GM19324 (cell line): ENCODE data around the gene SECTM1.

Source experiments
- ATAC-seq: cut with Tn5 transposase; IDR thresholded peaks from one replicate; pipeline ENCODE4 v1.9.1; 2021; ENCODE audit warnings: mild to moderate bottlenecking, moderate library complexity; ENCODE audit not compliant: unreplicated experiment, low FRiP score

SECTM1 gene

GRCh38 chr17:82329683-82330321, 3.8 kb downstream of the SECTM1 start:
- no peak for ATAC-seq

GRCh38 chr17:82328994-82329507, 4.5 kb downstream of the SECTM1 start:
- ATAC-seq = no peak

GRCh38 chr17:82328141-82328993, 5.2 kb downstream of the SECTM1 start:
- no peak for ATAC-seq

GRCh38 chr17:82327757-82328140, 5.8 kb downstream of the SECTM1 start:
- no peak for ATAC-seq

GRCh38 chr17:82327289-82327688, 6.3 kb downstream of the SECTM1 start:
- no peak for ATAC-seq

- no peak for ATAC-seq
Measured at GRCh38 chr17:82325286-82326180, 8.0 kb downstream of the SECTM1 start.

GRCh38 chr17:82324566-82325285, 8.8 kb downstream of the SECTM1 start:
- no peak for ATAC-seq

GRCh38 chr17:82323514-82324234, 9.9 kb downstream of the SECTM1 start:
- ATAC-seq = no peak

- ATAC-seq = no peak
Measured at GRCh38 chr17:82322526-82323453, 10.8 kb downstream of the SECTM1 start.

DNA sequence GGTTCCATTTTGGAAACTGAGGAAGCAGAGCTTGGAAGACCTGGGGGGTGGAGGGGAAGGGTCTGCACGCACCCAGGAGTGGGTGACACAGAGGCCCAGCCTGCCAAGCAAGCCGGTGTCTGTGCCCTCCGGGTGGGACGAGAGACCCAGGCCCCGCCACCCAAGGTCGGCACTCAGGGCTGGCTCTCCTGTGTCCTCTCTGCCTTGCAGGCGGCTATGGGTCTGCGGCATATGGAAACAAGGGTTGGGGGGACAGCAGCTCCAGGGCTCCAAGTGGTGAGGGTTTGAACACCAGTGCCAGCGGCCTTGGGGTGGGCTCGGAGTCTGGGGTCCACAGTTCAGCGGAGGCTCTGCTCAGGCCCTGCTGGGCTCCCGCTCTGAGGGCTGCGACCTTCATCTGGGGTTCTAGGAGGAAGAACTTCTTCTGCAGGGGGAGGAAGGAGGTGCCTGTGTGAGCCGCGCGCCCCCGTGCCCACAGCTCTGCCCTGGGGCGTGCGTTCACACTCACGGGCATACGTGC, 11.6 kb downstream of the SECTM1 start:
- ATAC-seq = no peak

- ATAC-seq = no peak
Measured at GRCh38 chr17:82320956-82321927, 12.3 kb downstream of the SECTM1 start.

DNA sequence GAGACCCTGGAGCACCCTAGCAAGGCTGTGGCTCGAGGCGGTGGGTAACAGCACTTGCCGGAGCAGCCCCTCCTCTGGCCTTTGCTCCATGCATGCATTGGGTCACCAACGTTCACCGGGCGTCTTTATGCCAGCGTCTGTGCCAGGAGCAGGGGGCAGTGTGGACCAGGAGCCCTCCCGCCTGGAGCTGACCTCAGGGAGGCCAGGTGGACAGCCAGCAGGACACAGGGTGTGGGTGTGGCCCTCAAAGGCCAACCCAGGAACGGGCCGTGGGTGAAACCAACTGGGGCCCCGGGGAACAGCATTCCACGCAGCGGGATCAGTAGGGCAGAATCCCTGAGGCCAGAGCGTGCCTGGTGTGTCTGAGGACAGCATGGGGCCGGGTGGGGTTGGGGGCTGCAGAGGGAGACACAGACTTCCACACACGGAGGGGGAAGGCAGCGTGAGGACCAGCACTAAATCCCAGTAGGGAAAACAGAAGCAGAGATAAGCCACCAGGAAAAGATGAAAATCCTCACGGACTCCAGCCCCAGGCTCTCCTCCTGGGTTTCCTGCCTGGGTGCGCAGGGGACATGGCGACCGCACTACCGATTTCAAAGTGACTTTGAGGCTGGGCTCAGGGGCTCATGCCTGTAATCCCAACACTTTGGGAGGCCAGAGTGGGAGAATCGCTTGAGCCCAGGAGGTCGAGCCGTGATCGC, 13.3 kb downstream of the SECTM1 start:
- ATAC-seq = no peak

- no peak for ATAC-seq
Measured at GRCh38 chr17:82319619-82320062, 13.9 kb downstream of the SECTM1 start.

GRCh38 chr17:82318772-82319606, 14.6 kb downstream of the SECTM1 start:
- ATAC-seq = no peak

GRCh38 chr17:82318169-82318498, 15.4 kb downstream of the SECTM1 start:
- ATAC-seq = no peak
